ENCODE measurements around the gene KDM3A. TPM values are rescaled to one million over a fixed set of nuclear protein-coding genes. Genes with fewer than 3 reads are reported as not detected.

The KDM3A gene
- total RNA-seq, 4 donors from 2014 or later = 22.5 to 54.3 (median 48.6) TPM

- TF ChIP-seq, protein P1, sequence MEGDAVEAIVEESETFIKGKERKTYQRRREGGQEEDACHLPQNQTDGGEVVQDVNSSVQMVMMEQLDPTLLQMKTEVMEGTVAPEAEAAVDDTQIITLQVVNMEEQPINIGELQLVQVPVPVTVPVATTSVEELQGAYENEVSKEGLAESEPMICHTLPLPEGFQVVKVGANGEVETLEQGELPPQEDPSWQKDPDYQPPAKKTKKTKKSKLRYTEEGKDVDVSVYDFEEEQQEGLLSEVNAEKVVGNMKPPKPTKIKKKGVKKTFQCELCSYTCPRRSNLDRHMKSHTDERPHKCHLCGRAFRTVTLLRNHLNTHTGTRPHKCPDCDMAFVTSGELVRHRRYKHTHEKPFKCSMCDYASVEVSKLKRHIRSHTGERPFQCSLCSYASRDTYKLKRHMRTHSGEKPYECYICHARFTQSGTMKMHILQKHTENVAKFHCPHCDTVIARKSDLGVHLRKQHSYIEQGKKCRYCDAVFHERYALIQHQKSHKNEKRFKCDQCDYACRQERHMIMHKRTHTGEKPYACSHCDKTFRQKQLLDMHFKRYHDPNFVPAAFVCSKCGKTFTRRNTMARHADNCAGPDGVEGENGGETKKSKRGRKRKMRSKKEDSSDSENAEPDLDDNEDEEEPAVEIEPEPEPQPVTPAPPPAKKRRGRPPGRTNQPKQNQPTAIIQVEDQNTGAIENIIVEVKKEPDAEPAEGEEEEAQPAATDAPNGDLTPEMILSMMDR (IDR thresholded peaks at IDR 0.05) = no peak
- no peak for DNase-seq
- Histone ChIP-seq H3K4me1 (no peaks in the 10 kb centered on the region), H3K36me3 (no peaks in the 10 kb centered on the region), H3K27me3 (no peaks in the 10 kb centered on the region), H3K9me3 (no peaks in the 10 kb centered on the region), H3K27ac (no peak overlapping the region), H3K4me3 (no peak overlapping the region)
- intact Hi-C loops (cut with DNase I; ENCODE audit: low total_unique reads) = no loop called here
Measured at GRCh38 chr2:86522711-86523110, 81.5 kb downstream of the KDM3A start.

GRCh38 chr2:86523491-86523890 lies 82.3 kb downstream of the KDM3A start:
- DNase-seq = no peak
- H3K27ac ChIP-seq = no peak overlapping the region
- no peaks in the 10 kb centered on the region for H3K36me3 ChIP-seq
- H3K4me3 ChIP-seq = no peak overlapping the region
- no peak for TF ChIP-seq POLR2A (IDR thresholded peaks at IDR 0.05)
- TF ChIP-seq, protein P1 (IDR thresholded peaks at IDR 0.05) = no peak
- intact Hi-C loops (cut with DNase I; ENCODE audit: low total_unique reads) = no loop called here
- no peaks in the 10 kb centered on the region for H3K27me3 ChIP-seq
- no peaks in the 10 kb centered on the region for H3K4me1 ChIP-seq
- H3K9me3 ChIP-seq = no peaks in the 10 kb centered on the region

DNA sequence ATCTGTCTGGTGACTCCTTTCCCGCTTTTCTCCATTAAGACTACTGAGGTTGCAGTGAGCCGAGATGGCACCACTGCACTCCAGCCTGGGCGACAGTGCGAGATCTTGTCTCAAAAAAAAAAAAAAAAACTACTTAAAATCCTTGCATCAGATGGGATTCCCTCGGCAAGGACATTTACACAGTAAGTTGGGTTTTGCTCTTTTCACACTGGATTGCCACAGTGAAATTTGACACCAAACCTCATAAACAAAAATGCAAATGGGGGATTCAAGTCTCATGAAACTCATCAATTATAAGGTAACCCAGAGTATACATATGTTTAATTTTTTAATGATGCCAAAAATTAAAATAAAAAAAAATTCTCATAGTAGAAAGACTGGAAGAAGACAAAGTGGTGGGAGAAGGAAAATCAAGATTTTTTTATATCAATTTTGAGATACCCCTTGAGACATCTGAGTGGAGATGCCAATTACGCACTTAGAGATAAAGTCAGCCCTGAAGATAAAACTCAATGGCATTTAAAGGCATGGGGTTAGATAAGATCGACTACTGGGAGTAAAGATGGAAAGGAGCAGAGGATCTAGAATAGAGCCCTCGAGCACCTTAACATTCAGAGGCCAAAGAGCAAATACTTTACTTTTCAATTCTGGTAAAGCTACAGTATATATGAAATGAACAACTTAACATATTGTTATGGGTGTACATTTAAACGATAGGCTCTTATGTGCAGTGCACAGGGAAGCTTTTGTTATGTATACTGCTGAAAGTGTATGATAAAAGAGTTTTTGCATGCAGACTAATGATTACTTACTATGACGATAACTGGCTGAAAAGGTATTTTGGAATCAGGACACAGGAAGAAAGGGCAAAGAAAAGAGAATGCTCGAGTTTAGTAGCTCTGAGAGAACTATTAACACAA lies 84.5 kb downstream of the KDM3A start:
- Histone ChIP-seq H3K4me1 (no peaks in the 10 kb centered on the region), H3K36me3 (no peaks in the 10 kb centered on the region), H3K9me3 (no peaks in the 10 kb centered on the region), H3K4me3 (no peak overlapping the region), H3K27ac (no peak overlapping the region), H3K27me3 (no peaks in the 10 kb centered on the region)
- TF ChIP-seq, protein P1 (IDR thresholded peaks at IDR 0.05) = no peak
- no peak for TF ChIP-seq POLR2A (IDR thresholded peaks at IDR 0.05)
- intact Hi-C loops (cut with DNase I; ENCODE audit: low total_unique reads) = no loop called here
- no peak for DNase-seq

- intact Hi-C loops (cut with DNase I; ENCODE audit: low total_unique reads) = no loop called here
- Histone ChIP-seq H3K9me3 (no peaks in the 10 kb centered on the region), H3K4me3 (no peak overlapping the region), H3K27ac (no peak overlapping the region), H3K4me1 (no peaks in the 10 kb centered on the region), H3K36me3 (no peaks in the 10 kb centered on the region), H3K27me3 (no peaks in the 10 kb centered on the region)
- TF ChIP-seq POLR2A (IDR thresholded peaks at IDR 0.05) = no peak
- TF ChIP-seq, protein P1 (IDR thresholded peaks at IDR 0.05) = no peak
- no peak for DNase-seq
Measured at GRCh38 chr2:86533589-86533988, 92.4 kb downstream of the KDM3A start.

GRCh38 chr2:86541334-86541733 lies 100.2 kb downstream of the KDM3A start:
- no peak overlapping the region for H3K27ac ChIP-seq
- TF ChIP-seq POLR2A (IDR thresholded peaks at IDR 0.05) = no peak

More at GRCh38 chr2:86541334-86541733, 100.2 kb downstream of the KDM3A start:
- Histone ChIP-seq H3K36me3 (no peaks in the 10 kb centered on the region), H3K4me1 (no peaks in the 10 kb centered on the region), H3K27me3 (no peaks in the 10 kb centered on the region), H3K4me3 (no peak overlapping the region), H3K9me3 (no peaks in the 10 kb centered on the region)
- DNase-seq = no peak
- intact Hi-C loops (cut with DNase I; ENCODE audit: low total_unique reads) = no loop called here

Small RNA genes lying within 50 kb of the gene (small RNA-seq; reads per million reads assigned to genes)
- gene RNU6-640P = not detected

Other genes with a start within 250 kb of the KDM3A start
- gene IMMT, start 245.9 kb upstream of the KDM3A start, total RNA-seq = 10 to 100 TPM in 3 of 4 donors, 1 to 10 TPM in 1; 9.7 to 63.0 (median 36.2) TPM
- gene MRPL35, start 241.9 kb upstream of the KDM3A start, total RNA-seq = 10 to 100 TPM; 22.6 to 71.2 (median 31.5) TPM
- gene REEP1, start 103.7 kb upstream of the KDM3A start, total RNA-seq = 10 to 100 TPM in 3 of 4 donors, 1 to 10 TPM in 1; 9.7 to 24.5 (median 13.4) TPM
- 100 to 1,000 TPM in 1 of 4 donors, 10 to 100 TPM in 3; 62.4 to 143 (median 94.4) TPM for gene CHMP3, start 122.1 kb downstream of the KDM3A start, total RNA-seq
- gene RNF103, start 182.5 kb downstream of the KDM3A start, total RNA-seq = 10 to 100 TPM; 33.2 to 55.5 (median 51.8) TPM